HepG2 (cell line): ENCODE results near the gene OR51A7.

ENCODE experiments used
- CHD4 ChIP-seq: fragments of 200-600 bp; sonication (generic); IDR thresholded peaks from 2 replicates; pipeline ENCODE4 v1.7.0; 2017; ENCODE audit warnings: mild to moderate bottlenecking, low read length, borderline replicate concordance
- DNMT1 ChIP-seq: sonication (generic); formaldehyde crosslinking; IDR thresholded peaks from 2 replicates; pipeline ENCODE4 v1.5.1; 2020; ENCODE audit warnings: mild to moderate bottlenecking, missing genetic modification reagents
- MTF1 ChIP-seq: sonication (generic); formaldehyde crosslinking; IDR thresholded peaks from 2 replicates; pipeline ENCODE4 v1.5.0; 2020; ENCODE audit warnings: missing genetic modification reagents
- NR2F1 ChIP-seq, 2 experiments: fragments of 450-650 bp in 1 of 2; formaldehyde crosslinking in 1 of 2; IDR thresholded peaks; 2 replicates each; pipeline versions ENCODE4 v1.5.0 to v1.6.1; 2016 to 2020; ENCODE audit warnings: mild to moderate bottlenecking in 1 of 2, missing compliant biosample characterization in 1 of 2, missing genetic modification reagents in 1 of 2, moderate library complexity in 1 of 2
- NR2F2 ChIP-seq: IDR thresholded peaks from 2 replicates; pipeline ENCODE4 v1.6.1; 2012; ENCODE audit warnings: low read depth, inconsistent platforms, borderline replicate concordance
- POLR2AphosphoS5 ChIP-seq: IDR thresholded peaks from 2 replicates; pipeline ENCODE4 v1.6.1; 2012; ENCODE audit warnings: low read depth, low read length
- RELA ChIP-seq: sonication (generic); formaldehyde crosslinking; IDR thresholded peaks from 2 replicates; pipeline ENCODE4 v1.4.0; 2020; ENCODE audit warnings: missing genetic modification reagents
- YEATS2 ChIP-seq: sonication (generic); formaldehyde crosslinking; IDR thresholded peaks from 2 replicates; pipeline ENCODE4 v1.4.0; 2020; ENCODE audit warnings: missing genetic modification reagents, borderline replicate concordance
- ZBTB33 ChIP-seq: sonication (generic); formaldehyde crosslinking; IDR thresholded peaks from 2 replicates; pipeline ENCODE4 v1.4.0; 2020; ENCODE audit warnings: missing genetic modification reagents
- ZBTB39 ChIP-seq: sonication (generic); formaldehyde crosslinking; IDR thresholded peaks from 2 replicates; pipeline ENCODE4 v1.5.0; 2020; ENCODE audit warnings: missing genetic modification reagents
- ZNF580 ChIP-seq: IDR thresholded peaks from 2 replicates; pipeline ENCODE4 v1.6.1; 2016; ENCODE audit warnings: low read depth, borderline replicate concordance

- TF ChIP-seq RELA (no peak), MTF1 (CRISPR knock-in tag) (no peak), ZBTB39 (CRISPR knock-in tag) (no peak), DNMT1 (no peak), POLR2AphosphoS5 (no peak), NR2F1 (CRISPR knock-in tag; IDR thresholded peaks at IDR 0.05) (no peak), ZNF580 (no peak), YEATS2 (CRISPR knock-in tag) (no peak), CHD4 (no peak), ZBTB33 (CRISPR knock-in tag) (no peak), NR2F2 (no peak)
Observed at GRCh38 chr11:4890279-4890678, 13.3 kb upstream of the OR51A7 start.
